Neural cell (in vitro differentiated cells): ENCODE measurements around the gene KATNA1.

ENCODE experiments used
- EP300 ChIP-seq: fragments of 450-650 bp; conservative IDR thresholded peaks from 2 replicates; pipeline ENCODE4 v1.6.1; 2014; ENCODE audit warnings: antibody characterized with exemption, mild to moderate bottlenecking, moderate library complexity; ENCODE audit not compliant: poor library complexity, severe bottlenecking
- POLR2AphosphoS5 ChIP-seq: IDR thresholded peaks from 2 replicates; pipeline ENCODE4 v1.6.1; 2012
- SMC3 ChIP-seq: fragments of 450-650 bp; conservative IDR thresholded peaks from 2 replicates; pipeline ENCODE4 v1.6.1; 2014; ENCODE audit warnings: antibody characterized with exemption, mild to moderate bottlenecking, moderate library complexity; ENCODE audit not compliant: poor library complexity
- TF ChIP-seq, protein P1 (sequence below): fragments of 450-650 bp; IDR thresholded peaks from 2 replicates; pipeline ENCODE4 v1.5.1; 2014; ENCODE audit warnings: antibody characterized with exemption, mild to moderate bottlenecking, moderate library complexity; ENCODE audit not compliant: poor library complexity, severe bottlenecking
- TF ChIP-seq, protein P2 (sequence below): IDR thresholded peaks from 2 replicates; pipeline ENCODE4 v1.6.1; 2012; ENCODE audit warnings: borderline replicate concordance

DNA sequence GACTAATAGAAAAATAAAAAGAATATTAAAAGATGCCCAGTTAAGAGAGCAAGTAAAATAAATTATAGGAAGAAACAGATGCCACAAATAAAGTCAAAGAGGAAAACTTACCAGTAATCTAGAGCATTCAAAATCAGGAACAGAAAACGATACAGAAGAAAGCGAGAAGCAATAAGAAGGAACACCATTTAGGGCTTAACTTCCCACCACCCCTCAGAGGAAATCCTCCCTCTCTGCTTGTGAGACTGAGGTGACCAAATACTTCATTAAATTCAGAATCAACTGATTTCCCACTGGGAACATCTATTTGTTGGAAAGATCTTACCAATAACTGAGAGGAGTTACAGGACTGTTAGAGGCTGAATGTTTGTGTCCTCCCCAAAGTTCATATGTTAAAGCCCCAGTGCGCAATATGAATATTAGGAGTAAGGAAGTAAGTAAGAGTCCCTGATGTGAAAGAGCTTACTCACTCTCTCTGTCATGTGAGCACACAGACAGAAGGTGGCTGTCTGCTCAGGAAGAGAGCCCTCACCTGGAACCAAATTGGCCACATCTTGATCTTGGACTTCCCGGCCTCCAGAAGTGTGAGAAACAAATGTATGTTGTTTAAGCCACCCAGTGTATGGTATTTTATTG lies 19.5 kb downstream of the KATNA1 start:
- TF ChIP-seq, protein P1, sequence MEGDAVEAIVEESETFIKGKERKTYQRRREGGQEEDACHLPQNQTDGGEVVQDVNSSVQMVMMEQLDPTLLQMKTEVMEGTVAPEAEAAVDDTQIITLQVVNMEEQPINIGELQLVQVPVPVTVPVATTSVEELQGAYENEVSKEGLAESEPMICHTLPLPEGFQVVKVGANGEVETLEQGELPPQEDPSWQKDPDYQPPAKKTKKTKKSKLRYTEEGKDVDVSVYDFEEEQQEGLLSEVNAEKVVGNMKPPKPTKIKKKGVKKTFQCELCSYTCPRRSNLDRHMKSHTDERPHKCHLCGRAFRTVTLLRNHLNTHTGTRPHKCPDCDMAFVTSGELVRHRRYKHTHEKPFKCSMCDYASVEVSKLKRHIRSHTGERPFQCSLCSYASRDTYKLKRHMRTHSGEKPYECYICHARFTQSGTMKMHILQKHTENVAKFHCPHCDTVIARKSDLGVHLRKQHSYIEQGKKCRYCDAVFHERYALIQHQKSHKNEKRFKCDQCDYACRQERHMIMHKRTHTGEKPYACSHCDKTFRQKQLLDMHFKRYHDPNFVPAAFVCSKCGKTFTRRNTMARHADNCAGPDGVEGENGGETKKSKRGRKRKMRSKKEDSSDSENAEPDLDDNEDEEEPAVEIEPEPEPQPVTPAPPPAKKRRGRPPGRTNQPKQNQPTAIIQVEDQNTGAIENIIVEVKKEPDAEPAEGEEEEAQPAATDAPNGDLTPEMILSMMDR = no peak
- TF ChIP-seq EP300 (no peak), POLR2AphosphoS5 (no peak), SMC3 (no peak)
- TF ChIP-seq, protein P2, sequence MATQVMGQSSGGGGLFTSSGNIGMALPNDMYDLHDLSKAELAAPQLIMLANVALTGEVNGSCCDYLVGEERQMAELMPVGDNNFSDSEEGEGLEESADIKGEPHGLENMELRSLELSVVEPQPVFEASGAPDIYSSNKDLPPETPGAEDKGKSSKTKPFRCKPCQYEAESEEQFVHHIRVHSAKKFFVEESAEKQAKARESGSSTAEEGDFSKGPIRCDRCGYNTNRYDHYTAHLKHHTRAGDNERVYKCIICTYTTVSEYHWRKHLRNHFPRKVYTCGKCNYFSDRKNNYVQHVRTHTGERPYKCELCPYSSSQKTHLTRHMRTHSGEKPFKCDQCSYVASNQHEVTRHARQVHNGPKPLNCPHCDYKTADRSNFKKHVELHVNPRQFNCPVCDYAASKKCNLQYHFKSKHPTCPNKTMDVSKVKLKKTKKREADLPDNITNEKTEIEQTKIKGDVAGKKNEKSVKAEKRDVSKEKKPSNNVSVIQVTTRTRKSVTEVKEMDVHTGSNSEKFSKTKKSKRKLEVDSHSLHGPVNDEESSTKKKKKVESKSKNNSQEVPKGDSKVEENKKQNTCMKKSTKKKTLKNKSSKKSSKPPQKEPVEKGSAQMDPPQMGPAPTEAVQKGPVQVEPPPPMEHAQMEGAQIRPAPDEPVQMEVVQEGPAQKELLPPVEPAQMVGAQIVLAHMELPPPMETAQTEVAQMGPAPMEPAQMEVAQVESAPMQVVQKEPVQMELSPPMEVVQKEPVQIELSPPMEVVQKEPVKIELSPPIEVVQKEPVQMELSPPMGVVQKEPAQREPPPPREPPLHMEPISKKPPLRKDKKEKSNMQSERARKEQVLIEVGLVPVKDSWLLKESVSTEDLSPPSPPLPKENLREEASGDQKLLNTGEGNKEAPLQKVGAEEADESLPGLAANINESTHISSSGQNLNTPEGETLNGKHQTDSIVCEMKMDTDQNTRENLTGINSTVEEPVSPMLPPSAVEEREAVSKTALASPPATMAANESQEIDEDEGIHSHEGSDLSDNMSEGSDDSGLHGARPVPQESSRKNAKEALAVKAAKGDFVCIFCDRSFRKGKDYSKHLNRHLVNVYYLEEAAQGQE = no peak
